Measurements from ENCODE around the gene ATP11B.

DNA sequence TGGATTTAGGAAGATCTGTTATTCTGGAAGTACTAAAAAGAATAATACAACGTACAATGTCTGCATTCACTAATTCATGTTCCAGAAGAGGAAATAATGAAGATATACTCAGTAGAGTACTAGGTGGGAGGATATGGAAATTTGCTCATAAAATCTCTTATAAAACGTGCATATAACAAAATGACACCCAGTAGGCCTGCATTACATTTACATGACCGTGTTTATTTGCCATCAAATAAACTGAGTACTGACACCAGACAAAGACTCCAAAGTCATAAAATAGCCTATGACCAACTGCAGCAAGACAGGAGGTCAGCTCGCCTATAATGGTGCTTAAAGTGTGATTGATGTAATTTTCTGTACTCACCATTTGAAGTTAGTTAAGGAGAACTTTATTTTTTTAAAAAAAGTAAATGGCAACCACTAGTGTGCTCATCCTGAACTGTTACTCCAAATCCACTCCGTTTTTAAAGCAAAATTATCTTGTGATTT lies 126.6 kb downstream of the ATP11B start:
- TF ChIP-seq, protein P1, sequence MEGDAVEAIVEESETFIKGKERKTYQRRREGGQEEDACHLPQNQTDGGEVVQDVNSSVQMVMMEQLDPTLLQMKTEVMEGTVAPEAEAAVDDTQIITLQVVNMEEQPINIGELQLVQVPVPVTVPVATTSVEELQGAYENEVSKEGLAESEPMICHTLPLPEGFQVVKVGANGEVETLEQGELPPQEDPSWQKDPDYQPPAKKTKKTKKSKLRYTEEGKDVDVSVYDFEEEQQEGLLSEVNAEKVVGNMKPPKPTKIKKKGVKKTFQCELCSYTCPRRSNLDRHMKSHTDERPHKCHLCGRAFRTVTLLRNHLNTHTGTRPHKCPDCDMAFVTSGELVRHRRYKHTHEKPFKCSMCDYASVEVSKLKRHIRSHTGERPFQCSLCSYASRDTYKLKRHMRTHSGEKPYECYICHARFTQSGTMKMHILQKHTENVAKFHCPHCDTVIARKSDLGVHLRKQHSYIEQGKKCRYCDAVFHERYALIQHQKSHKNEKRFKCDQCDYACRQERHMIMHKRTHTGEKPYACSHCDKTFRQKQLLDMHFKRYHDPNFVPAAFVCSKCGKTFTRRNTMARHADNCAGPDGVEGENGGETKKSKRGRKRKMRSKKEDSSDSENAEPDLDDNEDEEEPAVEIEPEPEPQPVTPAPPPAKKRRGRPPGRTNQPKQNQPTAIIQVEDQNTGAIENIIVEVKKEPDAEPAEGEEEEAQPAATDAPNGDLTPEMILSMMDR (IDR thresholded peaks at IDR 0.05): no peak
- no peak for TF ChIP-seq POLR2A (IDR thresholded peaks at IDR 0.05)

All from body of pancreas (tissue), 4 donors.